Activated CD4-positive, CD25-positive, alpha-beta regulatory T cell treated with anti-CD3 and anti-CD28 coated beads, Interleukin-2, amount 50 U/mL, for 16 hours (primary cell): ENCODE results near the gene OR8B3.
A peak's percentile ranks its signal among the peaks of the same experiment; 100 is the strongest.
"Not testable (repeated sequence)": the region's sequence is repeated elsewhere in the genome, so short reads cannot be mapped to it uniquely, and the experiment has no call there.

Experiments used
- DNase-seq: peaks from one replicate; pipeline ENCODE4 v3.0.0-alpha.2; 2020; ENCODE audit warnings: low read depth, low spot score

The OR8B3 gene

GRCh38 chr11:124398924-124399323 is at the start of gene OR8B3:
TSS of gene OR8B3 (minus strand) at chr11:124399024. CDS start at chr11:124397351, 1,673 bp downstream.
- DNase-seq: no peak

GRCh38 chr11:124446916-124447315 is 48.1 kb upstream of the OR8B3 start:
- no peak for DNase-seq

GRCh38 chr11:124445646-124446150 is 46.9 kb upstream of the OR8B3 start, which contains the start of gene OR8B8:
TSS of gene OR8B8 (minus strand) at chr11:124445696. CDS start at chr11:124441085, 4,611 bp downstream.
- DNase-seq: no peak

- no peak for DNase-seq
These were observed 44.0 kb upstream of the OR8B3 start for GRCh38 chr11:124442847-124443246.

- DNase-seq: no peak
These were observed 43.6 kb upstream of the OR8B3 start for GRCh38 chr11:124442442-124442841.

GRCh38 chr11:124441519-124441918 is 42.7 kb upstream of the OR8B3 start:
- no peak for DNase-seq

GRCh38 chr11:124441081-124441480 is 42.3 kb upstream of the OR8B3 start:
- DNase-seq: no peak

GRCh38 chr11:124440608-124441007 is 41.8 kb upstream of the OR8B3 start:
- DNase-seq: no peak

- DNase-seq: no peak
These were observed 35.9 kb upstream of the OR8B3 start for GRCh38 chr11:124434699-124435098.

GRCh38 chr11:124429599-124429998 is 30.8 kb upstream of the OR8B3 start:
- DNase-seq: no peak

GRCh38 chr11:124424384-124424921 is 25.6 kb upstream of the OR8B3 start, which contains the start of gene OR8B4:
TSS of gene OR8B4 (minus strand) at chr11:124424871. CDS start at chr11:124424871, 0 bp downstream.
- DNase-seq: no peak

GRCh38 chr11:124421043-124421442 is 22.2 kb upstream of the OR8B3 start:
- DNase-seq: no peak

- no peak for DNase-seq
These were observed 16.6 kb upstream of the OR8B3 start for GRCh38 chr11:124415356-124415923.

GRCh38 chr11:124409906-124410305 is 11.1 kb upstream of the OR8B3 start:
- no peak for DNase-seq

GRCh38 chr11:124405581-124405980 is 6.8 kb upstream of the OR8B3 start:
- DNase-seq: no peak

GRCh38 chr11:124403186-124403585 is 4.4 kb upstream of the OR8B3 start:
- DNase-seq: not testable (repeated sequence)

GRCh38 chr11:124402326-124402922 is 3.6 kb upstream of the OR8B3 start:
- DNase-seq: peak; percentile 1

- DNase-seq: not testable (repeated sequence)
These were observed 2.0 kb downstream of the OR8B3 start for GRCh38 chr11:124396847-124397246.

- DNase-seq: no peak
These were observed 4.4 kb downstream of the OR8B3 start for GRCh38 chr11:124394408-124394807.

- no peak for DNase-seq
These were observed 14.4 kb downstream of the OR8B3 start, which contains the start of gene OR8B2 for GRCh38 chr11:124384399-124384798. TSS of gene OR8B2 (minus strand) at chr11:124384499. CDS start at chr11:124383343, 1,156 bp downstream.

GRCh38 chr11:124382857-124383256 is 16.0 kb downstream of the OR8B3 start:
- DNase-seq: not testable (repeated sequence)

GRCh38 chr11:124380585-124380984 is 18.2 kb downstream of the OR8B3 start:
- DNase-seq: no peak

GRCh38 chr11:124376280-124376679 is 22.5 kb downstream of the OR8B3 start:
- DNase-seq: no peak
